IPS-18a (cell line): ENCODE data around the gene THNSL1.

Experiments
- H3K27ac ChIP-seq: one replicate; pipeline ENCODE4 v1.5.1; 2013; ENCODE audit warnings: low read length
- H3K27me3 ChIP-seq: one replicate; pipeline ENCODE4 v1.6.1; 2013; ENCODE audit warnings: mild to moderate bottlenecking, low read length; ENCODE audit not compliant: control insufficient read depth, insufficient read depth
- H3K36me3 ChIP-seq: one replicate; pipeline ENCODE4 v1.6.1; 2013; ENCODE audit warnings: low read depth, low read length; ENCODE audit not compliant: control insufficient read depth
- H3K4me1 ChIP-seq: one replicate; pipeline ENCODE4 v1.6.1; 2013; ENCODE audit warnings: low read depth, low read length; ENCODE audit not compliant: control insufficient read depth
- H3K4me3 ChIP-seq: one replicate; pipeline ENCODE4 v1.5.1; 2013; ENCODE audit warnings: low read length
- H3K9ac ChIP-seq: one replicate; pipeline ENCODE4 v1.6.1; 2013; ENCODE audit warnings: mild to moderate bottlenecking, low read length, moderate library complexity
- H3K9me3 ChIP-seq: one replicate; pipeline ENCODE4 v1.6.1; 2013; ENCODE audit warnings: low read depth, low read length; ENCODE audit not compliant: control insufficient read depth

Gene THNSL1

DNA sequence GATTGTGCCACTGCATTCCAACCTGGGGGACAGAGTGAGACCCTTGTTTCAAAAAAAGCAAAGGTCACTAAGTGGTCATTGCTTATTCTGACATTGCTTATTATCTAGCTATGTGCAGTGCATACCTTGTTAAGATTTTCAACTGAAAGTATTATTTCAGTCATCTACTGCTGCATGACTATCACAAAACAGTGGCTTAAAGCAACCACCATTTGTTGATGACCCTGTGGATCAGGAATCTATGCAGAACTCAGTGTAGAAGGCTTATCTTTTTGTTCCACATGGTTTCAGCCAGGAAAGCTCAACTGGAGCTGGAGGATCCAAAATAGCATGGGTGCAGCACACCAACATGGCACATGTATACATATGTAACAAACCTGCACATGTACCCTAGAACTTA is 23.1 kb downstream of the THNSL1 start:
- no peak overlapping the region for H3K9ac ChIP-seq
- H3K9me3 ChIP-seq: no peaks in the 10 kb centered on the region
- H3K4me1 ChIP-seq: no peaks in the 10 kb centered on the region
- H3K36me3 ChIP-seq: no peaks in the 10 kb centered on the region
- H3K27ac ChIP-seq: no peak overlapping the region
- H3K27me3 ChIP-seq: no peaks in the 10 kb centered on the region
- no peak overlapping the region for H3K4me3 ChIP-seq

DNA sequence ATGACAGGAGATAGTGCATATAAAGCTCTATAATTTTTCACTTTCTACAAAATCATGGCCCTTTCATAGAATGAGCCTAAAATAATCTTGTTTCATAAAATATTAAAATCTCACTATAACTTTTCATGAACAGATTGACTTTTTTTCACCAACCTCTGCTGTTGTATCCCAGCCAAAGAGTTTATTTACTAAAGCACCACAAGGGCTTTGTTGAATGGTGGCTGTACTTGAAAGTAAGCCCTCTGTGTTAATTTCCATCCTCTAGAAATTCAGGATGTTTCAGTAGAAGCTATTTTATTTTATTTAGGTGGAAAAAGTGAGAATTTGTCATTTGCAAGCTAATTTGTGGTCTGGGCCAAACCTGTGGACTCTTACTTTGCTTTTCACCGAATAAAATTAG is 30.2 kb downstream of the THNSL1 start:
- H3K9me3 ChIP-seq: no peaks in the 10 kb centered on the region
- H3K4me3 ChIP-seq: no peak overlapping the region
- H3K9ac ChIP-seq: no peak overlapping the region
- no peak overlapping the region for H3K27ac ChIP-seq
- H3K27me3 ChIP-seq: no peaks in the 10 kb centered on the region
- H3K4me1 ChIP-seq: no peaks in the 10 kb centered on the region
- no peaks in the 10 kb centered on the region for H3K36me3 ChIP-seq

DNA sequence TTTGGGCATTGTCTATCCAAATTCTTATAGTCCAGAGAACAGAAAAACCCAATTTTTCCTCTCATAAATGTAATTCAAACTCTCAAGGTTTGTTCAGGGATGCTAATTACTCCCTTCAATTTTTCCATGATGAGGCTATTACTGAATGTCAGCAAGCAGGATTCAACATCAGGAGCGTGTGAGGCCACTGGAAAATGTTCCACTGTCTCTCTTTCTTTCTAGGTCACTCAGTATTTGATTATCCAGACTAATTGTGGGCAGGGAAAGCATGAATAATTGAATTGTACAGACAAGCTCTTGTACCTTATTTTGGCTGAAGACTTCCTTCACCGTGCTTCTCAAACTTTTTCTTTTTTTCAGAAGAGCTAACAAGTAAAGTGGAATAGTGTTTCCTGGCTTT is 30.7 kb downstream of the THNSL1 start:
- no peaks in the 10 kb centered on the region for H3K27me3 ChIP-seq
- H3K27ac ChIP-seq: no peak overlapping the region
- H3K4me3 ChIP-seq: no peak overlapping the region
- no peak overlapping the region for H3K9ac ChIP-seq
- no peaks in the 10 kb centered on the region for H3K9me3 ChIP-seq
- no peaks in the 10 kb centered on the region for H3K36me3 ChIP-seq
- H3K4me1 ChIP-seq: no peaks in the 10 kb centered on the region

DNA sequence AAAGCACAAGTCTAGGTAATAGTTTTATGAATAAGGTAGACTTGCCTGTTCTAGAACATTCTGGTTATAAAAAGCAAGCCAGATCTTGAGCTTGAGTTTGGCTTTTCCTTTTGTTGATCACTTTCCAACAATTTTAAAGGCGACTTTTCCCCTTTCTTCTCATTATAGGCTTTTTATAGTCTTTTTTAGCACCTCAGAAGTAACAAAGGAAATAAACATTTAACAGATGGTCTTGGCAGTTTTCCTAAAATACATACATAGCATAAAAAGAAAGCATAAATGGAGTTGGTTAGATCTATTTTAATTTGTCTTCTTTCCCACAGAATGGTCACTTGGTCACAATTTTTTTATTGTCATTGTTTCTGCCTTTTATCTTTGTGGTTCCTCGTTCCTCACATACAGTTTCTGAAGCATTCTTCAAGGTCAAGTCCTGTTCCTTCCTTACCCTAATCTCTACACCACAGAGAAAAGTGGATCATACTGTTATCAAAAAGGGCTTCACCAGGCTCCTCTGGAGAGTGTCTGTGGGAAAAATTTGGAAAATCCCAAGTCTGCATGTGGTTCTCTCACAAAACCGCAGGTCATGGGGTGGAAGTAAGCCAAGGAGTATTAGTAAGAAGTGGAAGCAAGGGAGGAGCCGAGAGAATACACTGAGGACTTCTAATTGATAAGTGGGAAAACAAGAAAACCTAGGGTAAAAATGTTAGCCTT is 31.3 kb downstream of the THNSL1 start:
- Histone ChIP-seq H3K9ac (no peak overlapping the region), H3K4me3 (no peak overlapping the region), H3K36me3 (no peaks in the 10 kb centered on the region), H3K4me1 (no peaks in the 10 kb centered on the region), H3K9me3 (no peaks in the 10 kb centered on the region), H3K27ac (no peak overlapping the region), H3K27me3 (no peaks in the 10 kb centered on the region)

DNA sequence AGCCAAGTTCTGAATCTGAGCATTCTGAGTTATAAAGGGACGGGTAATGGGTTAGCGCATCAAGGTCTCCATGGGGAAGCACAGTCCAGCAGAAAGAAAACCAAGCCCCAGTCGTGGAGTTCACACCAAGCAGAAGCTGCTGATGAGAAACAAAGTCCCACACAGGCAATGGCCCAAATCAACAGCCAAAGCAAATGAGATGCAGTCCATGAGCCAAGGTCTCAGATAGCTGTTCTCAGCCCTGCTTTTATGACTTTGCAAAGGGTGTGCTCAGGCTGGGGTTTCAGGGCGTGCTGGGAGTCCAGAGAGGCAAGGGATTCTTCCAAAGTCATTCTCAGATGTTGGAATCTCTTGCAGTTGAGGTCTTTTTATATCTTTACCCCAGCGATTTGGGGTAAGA is 32.0 kb downstream of the THNSL1 start:
- Histone ChIP-seq H3K9me3 (no peaks in the 10 kb centered on the region), H3K27ac (no peak overlapping the region), H3K27me3 (no peaks in the 10 kb centered on the region), H3K9ac (no peak overlapping the region), H3K4me1 (no peaks in the 10 kb centered on the region), H3K4me3 (no peak overlapping the region), H3K36me3 (no peaks in the 10 kb centered on the region)

DNA sequence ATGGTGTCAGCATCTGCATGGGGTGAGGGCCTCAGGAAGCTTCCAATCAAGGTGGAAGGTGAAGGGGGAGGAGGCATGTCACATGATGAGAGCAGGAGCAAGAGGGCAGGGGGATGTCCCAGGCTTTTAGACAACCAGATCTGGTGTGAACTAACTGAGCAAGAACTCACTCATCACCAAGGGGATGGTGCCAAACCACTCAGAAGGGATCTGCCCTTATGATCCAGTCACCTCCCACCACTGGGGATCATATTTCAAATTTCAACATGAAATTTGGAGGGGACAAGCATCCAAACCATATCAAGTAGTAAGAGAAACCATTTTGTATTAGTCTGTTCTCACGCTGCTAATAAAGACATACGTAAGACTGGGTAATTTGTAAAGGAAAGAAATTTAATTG is 33.6 kb downstream of the THNSL1 start:
- Histone ChIP-seq H3K27ac (no peak overlapping the region), H3K27me3 (no peaks in the 10 kb centered on the region), H3K9ac (no peak overlapping the region), H3K36me3 (no peaks in the 10 kb centered on the region), H3K4me3 (no peak overlapping the region), H3K9me3 (no peaks in the 10 kb centered on the region), H3K4me1 (no peaks in the 10 kb centered on the region)

DNA sequence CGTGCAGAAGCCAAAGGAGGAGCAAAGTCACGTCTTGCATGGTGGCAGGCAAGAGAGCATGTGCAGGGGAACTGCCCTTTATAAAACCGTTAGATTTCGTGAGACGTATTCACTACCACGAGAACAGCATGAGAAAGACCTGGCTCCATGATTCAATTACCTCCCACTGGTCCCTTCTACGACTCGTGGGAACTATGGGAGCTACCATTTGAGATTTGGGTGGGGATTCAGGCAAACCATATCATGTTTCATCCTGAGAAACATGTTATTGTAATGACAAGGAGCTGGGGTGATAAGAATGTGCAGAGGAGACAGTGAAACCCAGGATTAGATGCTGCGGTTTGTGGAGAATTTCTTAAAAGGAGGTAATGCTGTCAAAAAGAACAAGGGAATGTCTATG is 34.0 kb downstream of the THNSL1 start:
- Histone ChIP-seq H3K27me3 (no peaks in the 10 kb centered on the region), H3K27ac (no peak overlapping the region), H3K4me1 (no peaks in the 10 kb centered on the region), H3K9me3 (no peaks in the 10 kb centered on the region), H3K36me3 (no peaks in the 10 kb centered on the region), H3K4me3 (no peak overlapping the region), H3K9ac (no peak overlapping the region)

DNA sequence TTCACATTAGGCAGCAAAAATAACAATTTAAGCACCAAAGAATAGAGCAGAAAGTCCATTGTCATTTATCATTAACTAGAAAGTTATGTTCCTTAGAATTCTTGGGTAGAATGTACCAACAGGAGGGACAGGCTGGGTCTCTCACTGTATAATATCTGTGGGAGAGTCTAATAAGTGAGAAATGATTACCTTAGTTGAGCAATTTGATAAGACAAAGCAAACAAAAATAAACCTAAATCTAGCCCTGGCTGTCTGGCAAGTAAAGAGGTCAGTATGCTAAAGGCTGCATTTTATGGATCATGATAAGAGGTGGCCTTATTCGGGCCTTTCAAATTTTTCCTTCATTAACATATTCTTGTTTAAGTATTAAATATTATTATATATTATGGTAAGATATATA is 35.6 kb downstream of the THNSL1 start:
- Histone ChIP-seq H3K4me1 (no peaks in the 10 kb centered on the region), H3K9ac (no peak overlapping the region), H3K27ac (no peak overlapping the region), H3K4me3 (no peak overlapping the region), H3K36me3 (no peaks in the 10 kb centered on the region), H3K9me3 (no peaks in the 10 kb centered on the region), H3K27me3 (no peaks in the 10 kb centered on the region)

DNA sequence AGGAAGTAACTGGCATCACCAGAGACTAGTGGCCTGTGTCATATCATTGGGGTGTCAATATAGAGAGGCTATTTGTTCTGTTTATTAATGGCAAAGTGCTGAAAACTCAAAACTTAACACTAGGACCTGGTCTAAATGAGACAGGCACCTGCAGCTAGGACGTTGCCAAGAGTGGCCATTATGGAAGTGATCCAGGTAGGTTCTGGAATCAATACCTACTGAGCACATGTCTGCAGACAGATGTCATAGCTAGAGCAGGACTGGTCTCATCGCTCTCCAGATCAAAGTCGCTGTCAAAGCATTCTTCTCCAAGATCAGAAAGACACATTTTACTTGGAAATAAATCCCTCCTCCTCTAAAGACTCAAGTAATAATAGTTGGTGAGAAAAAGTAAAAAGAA is 40.3 kb downstream of the THNSL1 start:
- Histone ChIP-seq H3K27ac (no peak overlapping the region), H3K4me3 (no peak overlapping the region), H3K9ac (no peak overlapping the region), H3K36me3 (no peaks in the 10 kb centered on the region), H3K9me3 (no peaks in the 10 kb centered on the region), H3K27me3 (no peaks in the 10 kb centered on the region), H3K4me1 (no peaks in the 10 kb centered on the region)

DNA sequence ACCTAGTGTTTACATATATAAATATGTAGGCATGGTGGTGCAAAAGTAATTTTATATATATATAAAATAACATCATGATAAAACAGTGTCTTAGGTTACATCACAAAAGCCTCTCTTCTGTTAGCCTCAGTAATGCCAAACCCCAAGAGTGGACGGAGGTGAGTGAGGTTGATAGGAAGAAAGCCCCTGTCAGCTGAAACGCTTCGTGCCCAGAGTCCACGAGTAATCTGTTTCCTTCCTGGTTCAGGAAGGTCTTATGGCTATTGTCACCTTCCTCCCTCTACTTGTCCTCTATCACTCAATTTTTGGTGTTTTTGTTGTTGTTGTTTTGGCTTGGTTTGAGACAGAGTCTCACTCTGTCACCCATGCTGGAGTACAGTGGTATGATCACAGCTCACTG is 41.5 kb downstream of the THNSL1 start:
- Histone ChIP-seq H3K9ac (no peak overlapping the region), H3K4me1 (no peaks in the 10 kb centered on the region), H3K27me3 (no peaks in the 10 kb centered on the region), H3K36me3 (no peaks in the 10 kb centered on the region), H3K9me3 (no peaks in the 10 kb centered on the region), H3K4me3 (no peak overlapping the region), H3K27ac (no peak overlapping the region)

DNA sequence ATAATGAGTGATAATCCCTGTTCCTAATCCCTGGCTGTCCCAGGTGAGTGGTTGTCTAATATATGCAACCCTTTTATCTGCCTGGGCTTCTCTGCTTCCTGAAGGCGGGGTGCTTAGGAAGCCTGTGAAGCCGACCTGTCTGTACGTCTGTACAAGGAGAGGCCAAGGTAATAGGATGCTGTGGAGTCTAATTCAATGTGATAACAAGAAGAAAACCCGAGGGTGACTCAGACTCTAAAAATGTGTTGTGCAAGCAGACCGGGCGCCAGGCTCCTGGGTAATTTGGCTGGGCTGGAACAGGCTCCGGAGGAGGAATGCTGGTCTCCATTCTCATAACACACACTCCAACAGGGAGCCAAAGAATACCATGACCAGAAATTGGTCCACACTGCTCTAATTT is 43.6 kb downstream of the THNSL1 start:
- H3K27ac ChIP-seq: no peak overlapping the region
- no peak overlapping the region for H3K4me3 ChIP-seq
- H3K9me3 ChIP-seq: no peaks in the 10 kb centered on the region
- H3K9ac ChIP-seq: no peak overlapping the region
- no peaks in the 10 kb centered on the region for H3K4me1 ChIP-seq
- H3K27me3 ChIP-seq: no peaks in the 10 kb centered on the region
- H3K36me3 ChIP-seq: no peaks in the 10 kb centered on the region

DNA sequence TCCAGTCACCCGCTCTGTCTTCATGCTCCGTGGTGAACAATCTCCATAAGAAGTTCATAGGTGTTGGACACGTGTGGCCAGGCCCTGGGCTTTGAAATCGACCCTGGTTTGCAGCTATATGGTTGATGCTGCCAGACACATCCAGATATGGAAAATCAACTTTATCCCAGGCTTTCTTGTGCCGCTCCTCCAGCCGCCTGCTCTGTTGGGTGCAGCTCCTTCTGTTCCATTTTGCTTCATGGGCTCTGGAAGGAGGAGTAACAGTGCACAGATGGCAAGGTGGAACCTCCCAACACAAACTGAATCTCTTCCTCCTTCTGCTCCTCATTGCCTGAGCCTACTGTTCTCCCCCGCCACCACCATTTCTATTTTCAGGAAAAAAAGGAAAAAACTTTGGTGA is 44.7 kb downstream of the THNSL1 start:
- Histone ChIP-seq H3K4me3 (no peak overlapping the region), H3K9me3 (no peaks in the 10 kb centered on the region), H3K27me3 (peaks cover 3% of the 10 kb centered on the region), H3K9ac (no peak overlapping the region), H3K27ac (no peak overlapping the region), H3K4me1 (no peaks in the 10 kb centered on the region), H3K36me3 (no peaks in the 10 kb centered on the region)
